ENCODE data around the gene GUCY1A2.

- TF ChIP-seq, protein P1, sequence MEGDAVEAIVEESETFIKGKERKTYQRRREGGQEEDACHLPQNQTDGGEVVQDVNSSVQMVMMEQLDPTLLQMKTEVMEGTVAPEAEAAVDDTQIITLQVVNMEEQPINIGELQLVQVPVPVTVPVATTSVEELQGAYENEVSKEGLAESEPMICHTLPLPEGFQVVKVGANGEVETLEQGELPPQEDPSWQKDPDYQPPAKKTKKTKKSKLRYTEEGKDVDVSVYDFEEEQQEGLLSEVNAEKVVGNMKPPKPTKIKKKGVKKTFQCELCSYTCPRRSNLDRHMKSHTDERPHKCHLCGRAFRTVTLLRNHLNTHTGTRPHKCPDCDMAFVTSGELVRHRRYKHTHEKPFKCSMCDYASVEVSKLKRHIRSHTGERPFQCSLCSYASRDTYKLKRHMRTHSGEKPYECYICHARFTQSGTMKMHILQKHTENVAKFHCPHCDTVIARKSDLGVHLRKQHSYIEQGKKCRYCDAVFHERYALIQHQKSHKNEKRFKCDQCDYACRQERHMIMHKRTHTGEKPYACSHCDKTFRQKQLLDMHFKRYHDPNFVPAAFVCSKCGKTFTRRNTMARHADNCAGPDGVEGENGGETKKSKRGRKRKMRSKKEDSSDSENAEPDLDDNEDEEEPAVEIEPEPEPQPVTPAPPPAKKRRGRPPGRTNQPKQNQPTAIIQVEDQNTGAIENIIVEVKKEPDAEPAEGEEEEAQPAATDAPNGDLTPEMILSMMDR (IDR thresholded peaks at IDR 0.05): no peak
- TF ChIP-seq POLR2A (IDR thresholded peaks at IDR 0.05): no peak
Measured at GRCh38 chr11:106761240-106761639, 257.0 kb downstream of the GUCY1A2 start.
